ENCODE data around the gene MAST4.
"Not testable (repeated sequence)": the region's sequence is repeated elsewhere in the genome, so short reads cannot be mapped to it uniquely, and the experiment has no call there.

The MAST4 gene

GRCh38 chr5:66814146-66814991 lies 218.2 kb downstream of the MAST4 start:
- ATAC-seq: peak; percentile 68 to 73

GRCh38 chr5:66818304-66818934 lies 222.2 kb downstream of the MAST4 start:
- no peak for ATAC-seq

- no peak for ATAC-seq
These were observed 222.7 kb downstream of the MAST4 start for GRCh38 chr5:66818935-66819328.

GRCh38 chr5:66820630-66821207 lies 224.5 kb downstream of the MAST4 start:
- ATAC-seq: no peak

GRCh38 chr5:66821688-66822429 lies 225.7 kb downstream of the MAST4 start:
- ATAC-seq: peak; percentile 75 to 87

- ATAC-seq: not testable (repeated sequence)
These were observed 226.7 kb downstream of the MAST4 start for GRCh38 chr5:66822906-66823305.

GRCh38 chr5:66824476-66824875 lies 228.3 kb downstream of the MAST4 start:
- ATAC-seq: peak; percentile 22 to 41

- no peak for ATAC-seq
These were observed 230.1 kb downstream of the MAST4 start for GRCh38 chr5:66826263-66826662.

GRCh38 chr5:66826696-66827095 lies 230.5 kb downstream of the MAST4 start:
- no peak for ATAC-seq

- ATAC-seq: no peak
These were observed 231.9 kb downstream of the MAST4 start for GRCh38 chr5:66828046-66828547.

- ATAC-seq: peak; percentile 87 to 90
These were observed 232.6 kb downstream of the MAST4 start for GRCh38 chr5:66828548-66829357.

- ATAC-seq: no peak
These were observed 233.1 kb downstream of the MAST4 start for GRCh38 chr5:66829358-66829674.

- ATAC-seq: no peak
These were observed 233.6 kb downstream of the MAST4 start for GRCh38 chr5:66829826-66830225.

- ATAC-seq: no peak
These were observed 234.4 kb downstream of the MAST4 start for GRCh38 chr5:66830636-66831035.

GRCh38 chr5:66839636-66840185 lies 243.5 kb downstream of the MAST4 start:
- no peak for ATAC-seq

GRCh38 chr5:66840511-66841013 lies 244.4 kb downstream of the MAST4 start:
- ATAC-seq: peak; percentile 93

- ATAC-seq: peak; percentile 36 to 41
These were observed 245.1 kb downstream of the MAST4 start for GRCh38 chr5:66841264-66841663.

GRCh38 chr5:66842540-66842939 lies 246.3 kb downstream of the MAST4 start:
- ATAC-seq: no peak

- ATAC-seq: no peak
These were observed 246.9 kb downstream of the MAST4 start for GRCh38 chr5:66843065-66843464.

- ATAC-seq: no peak
These were observed 252.8 kb downstream of the MAST4 start for GRCh38 chr5:66848749-66849641.

GRCh38 chr5:66849803-66850202 lies 253.6 kb downstream of the MAST4 start:
- ATAC-seq: no peak
